GM18873 (cell line): ENCODE data around the gene CSNK1A1L.

Source experiments
- ATAC-seq: cut with Tn5 transposase; IDR thresholded peaks from one replicate; pipeline ENCODE4 v1.9.1; 2021; ENCODE audit warnings: mild to moderate bottlenecking, moderate library complexity, moderate number of reproducible peaks; ENCODE audit not compliant: unreplicated experiment, low FRiP score

Gene CSNK1A1L

GRCh38 chr13:37105251-37105714 is at the start of gene CSNK1A1L:
Gene CSNK1A1L (minus strand): TSS chr13:37105664. CDS start chr13:37105256, 408 bp downstream.
- no peak for ATAC-seq

GRCh38 chr13:37149380-37149779 is 43.9 kb upstream of the CSNK1A1L start:
- ATAC-seq: no peak

GRCh38 chr13:37148501-37148900 is 43.0 kb upstream of the CSNK1A1L start:
- ATAC-seq: no peak

GRCh38 chr13:37144661-37145060 is 39.2 kb upstream of the CSNK1A1L start:
- ATAC-seq: no peak

- no peak for ATAC-seq
Observed at GRCh38 chr13:37143911-37144310, 38.4 kb upstream of the CSNK1A1L start.

GRCh38 chr13:37142877-37143276 is 37.4 kb upstream of the CSNK1A1L start:
- ATAC-seq: no peak

GRCh38 chr13:37141011-37141410 is 35.5 kb upstream of the CSNK1A1L start:
- no peak for ATAC-seq

- no peak for ATAC-seq
Observed at GRCh38 chr13:37139356-37139755, 33.9 kb upstream of the CSNK1A1L start.

GRCh38 chr13:37138926-37139325 is 33.5 kb upstream of the CSNK1A1L start:
- ATAC-seq: no peak

GRCh38 chr13:37138169-37138568 is 32.7 kb upstream of the CSNK1A1L start:
- ATAC-seq: no peak

- no peak for ATAC-seq
Observed at GRCh38 chr13:37136633-37137032, 31.2 kb upstream of the CSNK1A1L start.

GRCh38 chr13:37136187-37136586 is 30.7 kb upstream of the CSNK1A1L start:
- ATAC-seq: no peak

- no peak for ATAC-seq
Observed at GRCh38 chr13:37134411-37135041, 29.1 kb upstream of the CSNK1A1L start.

- ATAC-seq: no peak
Observed at GRCh38 chr13:37132211-37132610, 26.7 kb upstream of the CSNK1A1L start.

- no peak for ATAC-seq
Observed at GRCh38 chr13:37131092-37131491, 25.6 kb upstream of the CSNK1A1L start.

- ATAC-seq: no peak
Observed at GRCh38 chr13:37129866-37130265, 24.4 kb upstream of the CSNK1A1L start.

- ATAC-seq: no peak
Observed at GRCh38 chr13:37127691-37128241, 22.3 kb upstream of the CSNK1A1L start.

- no peak for ATAC-seq
Observed at GRCh38 chr13:37123337-37123736, 17.9 kb upstream of the CSNK1A1L start.

- no peak for ATAC-seq
Observed at GRCh38 chr13:37118016-37118415, 12.6 kb upstream of the CSNK1A1L start.

GRCh38 chr13:37114250-37114649 is 8.8 kb upstream of the CSNK1A1L start:
- no peak for ATAC-seq

- no peak for ATAC-seq
Observed at GRCh38 chr13:37113534-37113933, 8.1 kb upstream of the CSNK1A1L start.

GRCh38 chr13:37109051-37109678 is 3.7 kb upstream of the CSNK1A1L start:
- no peak for ATAC-seq
